HAP-1 (cell line): ENCODE results near the gene MPC2.
"Not testable (repeated sequence)": the region's sequence is repeated elsewhere in the genome, so short reads cannot be mapped to it uniquely, and the experiment has no call there.

Experiments
- DNase-seq, 2 experiments: peaks; one replicate each; pipeline ENCODE4 v3.0.0-alpha.2; 2016 to 2020; ENCODE audit warnings: low spot score in 2 of 2
- H3K27me3 ChIP-seq: fragments of 250-450 bp; sonication (Bioruptor Pico); 2 replicates; pipeline ENCODE4 v1.5.1; 2020; ENCODE audit warnings: low read depth, mild to moderate bottlenecking, moderate library complexity
- H3K36me3 ChIP-seq: fragments of 250-450 bp; sonication (Bioruptor Pico); replicated peaks from 2 replicates; pipeline ENCODE4 v1.5.1; 2020; ENCODE audit warnings: mild to moderate bottlenecking
- H3K4me1 ChIP-seq: fragments of 250-450 bp; sonication (Bioruptor Pico); 2 replicates; pipeline ENCODE4 v1.5.1; 2020; ENCODE audit warnings: mild to moderate bottlenecking
- H3K4me3 ChIP-seq: fragments of 250-450 bp; sonication (Bioruptor Pico); 2 replicates; pipeline ENCODE4 v1.5.1; 2020; ENCODE audit warnings: mild to moderate bottlenecking, moderate library complexity
- H3K9me3 ChIP-seq: fragments of 250-450 bp; sonication (Bioruptor Pico); 2 replicates; pipeline ENCODE4 v1.5.1; 2020; ENCODE audit warnings: mild to moderate bottlenecking, moderate library complexity
- in situ Hi-C: fragments of 300-500 bp; cut with MboI; formaldehyde crosslinking; loops from 3 replicates; pipeline ENCODE4 v1.14.3; 2020; ENCODE audit warnings: low sequenced_read_pairs, inconsistent platforms, mixed read lengths

Gene MPC2

DNA sequence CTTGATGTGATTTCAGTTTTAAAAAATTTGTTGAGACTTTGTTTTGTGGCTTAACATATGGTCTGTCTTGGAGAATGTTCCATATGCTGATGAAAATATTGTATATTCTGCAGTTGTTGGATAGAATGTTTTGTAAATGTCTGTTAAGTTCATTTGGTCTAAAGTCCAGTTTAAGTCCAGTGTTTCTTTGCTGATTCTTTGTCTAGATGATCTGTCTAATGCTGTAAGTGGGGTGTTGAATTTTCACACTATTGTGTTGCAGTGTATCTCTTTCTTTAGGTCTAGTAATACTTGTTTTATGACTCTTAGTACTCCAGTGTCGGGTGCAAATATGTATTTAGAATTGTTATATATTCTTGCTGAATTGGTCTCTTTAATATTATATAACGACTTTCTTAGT is 10.9 kb upstream of the MPC2 start:
- Histone ChIP-seq H3K4me1 (no peaks in the 10 kb centered on the region), H3K9me3 (no peaks in the 10 kb centered on the region), H3K4me3 (no peak overlapping the region), H3K36me3 (no peaks in the 10 kb centered on the region; the same call in 1 of the 2 replicates), H3K27me3 (no peaks in the 10 kb centered on the region)
- DNase-seq = no peak
- in situ Hi-C loops = no loop called here

DNA sequence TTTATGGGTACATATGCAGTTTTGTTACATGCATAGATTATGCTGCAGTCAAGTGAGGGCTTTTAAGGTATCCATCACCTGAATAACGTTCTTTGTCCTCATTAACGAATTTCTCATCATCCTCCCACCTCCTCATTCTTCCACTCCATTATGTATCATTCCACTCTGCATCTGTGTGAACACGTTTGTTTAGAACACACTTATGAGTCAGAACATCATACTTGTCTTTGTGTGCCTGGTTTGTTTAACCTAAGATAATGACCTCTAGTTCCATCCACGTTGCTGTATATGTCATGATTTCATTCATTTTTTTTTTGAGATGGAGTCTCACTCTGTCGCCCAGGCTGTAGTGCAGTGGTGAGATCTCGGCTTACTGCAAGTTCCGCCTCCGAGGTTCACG is 6.7 kb upstream of the MPC2 start:
- Histone ChIP-seq H3K36me3 (no peaks in the 10 kb centered on the region), H3K4me1 (no peaks in the 10 kb centered on the region), H3K4me3 (no peak overlapping the region), H3K9me3 (no peaks in the 10 kb centered on the region), H3K27me3 (no peaks in the 10 kb centered on the region)
- in situ Hi-C loops = no loop called here
- DNase-seq = peak in 1 of 2 experiments; percentile 1

DNA sequence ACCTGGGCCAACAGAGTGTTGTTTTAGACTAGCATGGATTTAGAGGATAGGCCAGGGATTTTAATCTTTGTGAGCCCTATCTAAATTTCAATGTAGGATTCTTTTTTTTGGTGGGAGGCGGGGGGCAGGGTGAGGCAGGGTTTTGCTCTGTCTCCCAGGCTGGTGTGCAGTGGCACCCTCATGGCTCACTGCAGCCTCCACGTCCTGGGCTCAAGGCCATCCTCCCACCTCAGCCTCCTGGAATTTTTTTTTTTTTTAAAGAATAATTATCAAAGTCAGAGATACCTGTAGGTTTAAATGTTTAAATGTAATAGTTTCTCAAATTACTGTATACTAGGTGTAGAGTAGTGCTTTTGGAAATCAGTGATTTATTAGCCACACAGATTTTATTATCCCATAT is 3.4 kb upstream of the MPC2 start:
- Histone ChIP-seq H3K27me3 (no peaks in the 10 kb centered on the region), H3K9me3 (no peaks in the 10 kb centered on the region), H3K36me3 (no peaks in the 10 kb centered on the region), H3K4me3 (no peak overlapping the region), H3K4me1 (no peaks in the 10 kb centered on the region)
- in situ Hi-C loops = no loop called here
- DNase-seq = no peak

DNA sequence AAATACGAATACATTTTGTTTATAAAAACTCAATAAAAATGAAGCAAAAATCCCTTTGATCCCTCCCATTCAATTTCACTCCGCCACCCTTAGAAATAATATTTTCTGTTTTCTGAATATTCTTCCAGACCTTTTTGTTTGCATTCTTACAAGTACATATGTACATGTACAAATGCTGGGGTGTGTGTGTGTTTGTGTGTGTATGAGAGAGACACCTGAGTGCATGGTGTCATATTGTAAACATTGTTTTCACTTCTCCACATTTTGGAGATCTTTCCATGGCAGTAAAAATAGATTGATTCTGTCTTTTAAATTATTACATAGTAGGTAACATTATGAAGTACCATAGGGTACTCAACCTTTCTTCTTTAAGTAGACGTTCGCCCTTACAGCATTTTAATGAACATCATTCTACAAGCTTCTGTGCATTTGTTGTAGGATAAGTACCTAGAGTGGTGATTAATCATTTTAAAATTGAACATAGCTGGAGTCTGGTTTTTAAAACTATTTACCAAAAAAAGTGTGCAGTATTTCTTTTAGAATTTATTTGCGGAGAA is 1.3 kb upstream of the MPC2 start:
- no peaks in the 10 kb centered on the region for H3K36me3 ChIP-seq
- DNase-seq = no peak
- H3K9me3 ChIP-seq = no peaks in the 10 kb centered on the region
- in situ Hi-C loops = no loop called here
- no peaks in the 10 kb centered on the region for H3K27me3 ChIP-seq
- peaks cover 10% of the 10 kb centered on the region; the same call in 1 of the 2 replicates for H3K4me1 ChIP-seq
- H3K4me3 ChIP-seq = peak overlapping the region; percentile 71

DNA sequence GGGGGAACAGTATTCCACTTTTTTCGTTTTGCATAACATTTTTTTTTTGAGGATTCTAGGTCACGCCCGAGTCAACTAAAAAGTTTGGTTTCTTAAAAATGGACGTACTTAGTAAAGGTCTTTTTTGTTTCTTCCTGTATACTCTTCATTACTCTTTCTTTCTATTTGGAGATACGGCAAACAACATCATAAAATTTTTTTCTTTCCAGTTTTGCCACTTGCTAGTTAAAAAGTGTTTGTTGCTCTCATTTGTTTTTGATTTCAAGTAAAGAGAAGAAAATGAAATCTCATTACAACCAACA is 788 bp upstream of the MPC2 start:
- in situ Hi-C loops = no loop called here
- Histone ChIP-seq H3K4me3 (peak overlapping the region; percentile 71), H3K36me3 (no peaks in the 10 kb centered on the region), H3K9me3 (no peaks in the 10 kb centered on the region), H3K4me1 (peaks cover 10% of the 10 kb centered on the region; the same call in 1 of the 2 replicates), H3K27me3 (no peaks in the 10 kb centered on the region)
- DNase-seq = no peak

DNA sequence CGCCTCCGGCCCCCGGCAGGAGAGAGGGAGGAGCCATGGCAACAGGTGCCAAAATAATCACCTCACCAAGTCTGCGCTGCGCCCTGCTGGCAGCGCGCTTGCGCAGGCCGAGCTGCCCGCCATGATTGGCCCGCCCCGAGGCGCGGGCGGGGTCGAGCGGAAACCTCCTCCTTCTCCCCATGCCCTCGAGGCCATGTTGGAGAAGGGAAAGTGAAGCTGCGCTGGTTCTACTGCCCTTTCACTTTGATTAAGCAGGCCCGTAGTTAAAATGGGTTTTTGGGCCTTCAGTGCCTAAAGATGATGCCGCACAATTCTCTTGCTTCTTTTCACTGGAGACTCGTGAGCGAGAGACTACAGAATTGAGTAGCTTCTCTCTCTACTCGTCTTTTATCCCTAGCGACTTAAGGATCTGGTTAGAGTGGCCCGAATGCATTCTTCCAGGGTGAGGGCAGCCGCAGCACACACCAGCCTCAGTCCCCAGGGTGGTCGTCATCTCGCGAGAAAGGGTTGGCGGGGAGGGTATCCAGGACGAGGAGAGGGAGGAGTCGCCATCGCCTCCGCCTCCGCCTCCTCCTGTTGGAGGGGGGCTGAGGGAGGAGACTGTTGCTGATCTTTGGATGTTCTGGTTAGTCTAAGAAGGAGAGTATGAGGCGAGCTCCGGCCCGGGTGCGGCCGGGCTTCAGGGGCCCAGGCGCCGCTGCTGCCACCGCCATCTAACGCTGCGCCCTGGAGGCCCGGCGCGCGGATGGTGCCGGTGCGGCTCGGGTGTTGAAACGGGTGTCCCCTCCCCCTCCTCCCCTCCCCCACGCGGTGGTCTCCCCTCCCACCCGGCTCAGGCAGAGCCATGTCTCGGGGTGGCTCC is 573 bp downstream of the MPC2 start, which contains the start of gene DCAF6:
DCAF6 (plus strand) TSS at position 616 of the 862 bp plus-strand sequence; CDS start at position 845, 229 bp downstream.
- H3K36me3 ChIP-seq = no peaks in the 10 kb centered on the region
- H3K9me3 ChIP-seq = no peaks in the 10 kb centered on the region
- in situ Hi-C loops = no loop called here
- no peaks in the 10 kb centered on the region for H3K27me3 ChIP-seq
- H3K4me1 ChIP-seq = peaks cover 10% of the 10 kb centered on the region; the same call in 1 of the 2 replicates
- peak; percentile 98 for DNase-seq
- peak within 1 kb of the TSS; percentile 71 for H3K4me3 ChIP-seq

DNA sequence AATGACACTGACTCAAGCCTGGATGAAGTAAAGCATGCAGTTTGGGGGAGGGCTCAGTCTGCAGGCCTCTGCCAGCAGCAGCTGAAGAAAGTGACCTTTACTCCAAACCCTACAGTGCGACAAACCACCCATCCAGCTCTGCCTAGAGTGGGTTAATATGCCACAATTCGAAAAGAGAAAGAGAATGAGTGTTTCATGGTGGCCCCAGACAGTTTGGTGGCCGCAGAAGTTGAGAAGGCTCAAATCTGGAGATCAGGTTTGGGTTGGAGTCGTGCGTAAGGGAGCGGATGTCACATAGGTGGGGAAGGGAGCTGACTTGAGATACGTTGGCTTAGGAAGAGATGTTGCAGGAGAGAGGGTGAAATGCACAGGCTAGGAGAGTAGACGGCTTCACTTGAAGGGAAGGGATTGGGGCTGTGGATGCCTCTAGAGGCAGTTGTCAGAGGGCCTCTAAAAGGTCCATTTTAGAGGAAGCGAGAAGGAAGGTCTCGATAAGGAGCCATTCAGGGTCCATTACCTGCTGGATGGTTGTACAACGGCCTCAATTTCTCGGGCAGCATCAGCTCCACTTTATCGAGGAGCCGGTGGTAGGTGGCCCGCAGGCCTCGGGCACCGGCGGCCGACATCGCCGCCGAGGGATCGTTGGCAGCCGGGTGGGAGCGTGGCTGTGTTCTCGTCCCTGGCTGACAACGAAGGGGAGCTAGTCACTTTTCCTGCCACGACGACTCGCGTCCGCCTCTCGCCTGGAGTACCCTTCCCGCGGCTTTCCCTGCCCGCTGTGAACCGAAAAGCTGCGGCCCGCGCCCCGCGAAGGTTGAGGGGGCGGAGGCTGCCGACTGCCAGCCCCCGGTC is 1.4 kb downstream of the MPC2 start:
- H3K4me1 ChIP-seq = peaks cover 10% of the 10 kb centered on the region; the same call in 1 of the 2 replicates
- in situ Hi-C loops = no loop called here
- DNase-seq = peak; percentile 32 to 37
- peak overlapping the region; percentile 71 for H3K4me3 ChIP-seq
- H3K9me3 ChIP-seq = no peaks in the 10 kb centered on the region
- no peaks in the 10 kb centered on the region for H3K36me3 ChIP-seq
- H3K27me3 ChIP-seq = no peaks in the 10 kb centered on the region

DNA sequence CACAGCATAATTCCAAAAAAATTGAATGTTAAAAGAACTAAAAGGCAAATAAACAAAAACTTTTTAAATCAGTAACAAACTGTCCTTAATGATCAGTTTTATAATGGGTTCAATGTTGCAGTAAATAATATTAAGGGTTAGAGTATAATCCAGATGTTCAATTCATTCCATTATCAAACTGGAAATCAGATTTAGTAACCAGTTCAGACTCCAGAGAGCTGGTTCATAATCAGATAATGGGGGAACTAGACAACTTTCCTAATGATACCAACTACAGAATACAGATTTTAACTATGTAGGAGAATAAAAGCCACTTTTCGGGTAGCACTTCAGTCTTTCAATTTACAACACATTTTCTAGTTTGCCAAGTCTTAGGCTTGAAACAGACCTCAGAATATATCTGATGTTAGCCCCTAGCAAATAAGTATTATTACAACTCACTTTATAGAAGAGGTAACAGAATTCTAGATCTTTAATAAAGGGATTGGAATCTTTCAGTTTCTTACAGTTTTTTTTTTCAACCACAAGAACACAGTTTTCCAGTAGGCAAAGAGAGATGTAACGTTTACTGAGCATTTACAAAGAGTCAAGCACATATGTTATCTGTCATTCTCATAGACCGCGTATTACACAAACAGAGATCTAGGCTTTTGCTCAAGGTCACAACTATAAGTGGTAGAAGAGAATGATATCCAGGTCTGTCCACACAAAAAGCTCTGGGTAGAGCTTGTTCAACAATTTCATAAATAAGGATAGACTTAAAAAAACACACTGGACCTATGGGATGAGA is 2.3 kb downstream of the MPC2 start:
- Histone ChIP-seq H3K9me3 (no peaks in the 10 kb centered on the region), H3K4me1 (peaks cover 10% of the 10 kb centered on the region; the same call in 1 of the 2 replicates), H3K4me3 (peak overlapping the region; percentile 71), H3K36me3 (no peaks in the 10 kb centered on the region), H3K27me3 (no peaks in the 10 kb centered on the region)
- DNase-seq = no peak
- in situ Hi-C loops = no loop called here

DNA sequence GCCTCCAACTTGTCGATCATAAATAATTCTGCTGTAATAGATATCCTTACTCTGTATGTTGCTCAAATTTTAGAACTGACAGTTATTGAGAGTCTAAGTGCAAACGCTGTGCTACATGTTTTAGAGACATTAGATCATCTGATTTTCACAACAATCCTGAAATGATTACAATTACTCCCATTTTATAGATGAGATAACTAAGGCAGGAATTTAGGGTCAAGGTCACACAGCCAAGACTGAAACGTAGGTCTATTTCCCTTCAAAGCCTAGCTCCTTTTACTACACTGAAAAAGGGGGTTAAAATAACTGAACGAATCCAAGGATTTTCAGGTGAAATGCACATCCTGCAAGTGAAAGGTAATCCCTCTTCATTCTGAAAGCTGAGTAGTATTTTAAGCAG is 3.1 kb downstream of the MPC2 start:
- H3K4me3 ChIP-seq = no peak overlapping the region; the same call in 1 of the 2 replicates
- H3K9me3 ChIP-seq = no peaks in the 10 kb centered on the region
- in situ Hi-C loops = no loop called here
- peaks cover 10% of the 10 kb centered on the region; the same call in 1 of the 2 replicates for H3K4me1 ChIP-seq
- no peaks in the 10 kb centered on the region for H3K27me3 ChIP-seq
- H3K36me3 ChIP-seq = no peaks in the 10 kb centered on the region
- no peak for DNase-seq

DNA sequence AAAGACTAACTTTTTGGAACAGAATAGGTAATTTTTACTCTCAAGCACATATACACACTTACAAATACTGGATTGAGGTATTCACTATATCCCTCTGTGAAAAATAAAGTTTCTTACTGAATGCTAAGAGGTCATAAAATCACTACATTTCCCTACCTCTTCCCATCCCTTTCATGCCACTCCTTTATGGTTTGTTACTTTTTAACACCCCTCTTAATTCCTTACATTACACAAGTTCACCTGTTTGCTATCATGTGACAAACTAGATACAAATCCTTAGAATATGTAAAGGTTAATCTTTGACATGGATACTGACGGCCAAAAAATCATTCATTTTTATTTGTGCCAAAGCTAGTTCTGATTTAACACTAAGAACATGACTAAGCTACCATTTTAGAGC is 7.1 kb downstream of the MPC2 start:
- Histone ChIP-seq H3K36me3 (no peaks in the 10 kb centered on the region), H3K9me3 (no peaks in the 10 kb centered on the region), H3K4me1 (peaks cover 10% of the 10 kb centered on the region; the same call in 1 of the 2 replicates), H3K4me3 (no peak overlapping the region), H3K27me3 (no peaks in the 10 kb centered on the region)
- no peak for DNase-seq
- in situ Hi-C loops = no loop called here

DNA sequence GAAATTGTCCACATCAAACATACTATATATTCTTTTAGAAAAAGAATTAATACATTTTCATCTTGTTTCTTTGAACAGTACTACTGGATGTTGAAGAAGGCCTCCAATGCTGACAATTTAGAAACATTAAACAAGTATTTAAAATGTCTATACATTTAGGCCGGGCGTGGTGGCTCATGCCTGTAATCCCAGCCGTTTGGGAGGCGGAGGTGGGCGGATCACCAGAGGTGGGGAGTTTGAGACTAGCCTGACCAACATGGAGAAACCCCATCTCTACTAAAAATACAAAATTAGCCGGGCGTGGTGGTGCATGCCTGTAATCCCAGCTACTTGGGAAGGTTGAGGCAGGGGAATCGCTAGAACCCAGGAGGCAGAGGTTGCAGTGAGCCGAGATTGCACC is 8.0 kb downstream of the MPC2 start:
- H3K27me3 ChIP-seq, in situ Hi-C loops, H3K4me1 ChIP-seq, H3K9me3 ChIP-seq, DNase-seq, H3K36me3 ChIP-seq, H3K4me3 ChIP-seq: not testable (repeated sequence)

DNA sequence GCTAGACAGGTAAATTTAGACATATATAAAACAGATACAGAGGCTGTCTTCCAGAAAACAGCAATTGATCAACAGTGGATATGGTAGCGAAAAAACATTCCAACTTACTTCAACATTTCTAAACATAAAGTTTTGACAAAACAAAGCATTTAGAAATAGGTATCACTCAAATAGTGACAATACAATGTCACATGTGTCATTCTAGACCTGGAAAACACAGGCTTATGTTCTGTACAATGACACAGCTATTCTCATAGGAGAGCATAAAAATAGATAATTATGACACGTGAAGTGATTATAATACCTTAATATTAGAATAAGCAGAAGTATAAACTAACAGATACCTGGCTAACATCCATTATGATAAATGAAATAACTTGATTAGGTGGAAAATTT is 8.4 kb downstream of the MPC2 start:
- Histone ChIP-seq H3K27me3 (no peaks in the 10 kb centered on the region), H3K9me3 (no peaks in the 10 kb centered on the region), H3K36me3 (no peaks in the 10 kb centered on the region), H3K4me1 (peaks cover under 1% of the 10 kb centered on the region), H3K4me3 (no peak overlapping the region)
- DNase-seq = no peak
- in situ Hi-C loops = no loop called here

DNA sequence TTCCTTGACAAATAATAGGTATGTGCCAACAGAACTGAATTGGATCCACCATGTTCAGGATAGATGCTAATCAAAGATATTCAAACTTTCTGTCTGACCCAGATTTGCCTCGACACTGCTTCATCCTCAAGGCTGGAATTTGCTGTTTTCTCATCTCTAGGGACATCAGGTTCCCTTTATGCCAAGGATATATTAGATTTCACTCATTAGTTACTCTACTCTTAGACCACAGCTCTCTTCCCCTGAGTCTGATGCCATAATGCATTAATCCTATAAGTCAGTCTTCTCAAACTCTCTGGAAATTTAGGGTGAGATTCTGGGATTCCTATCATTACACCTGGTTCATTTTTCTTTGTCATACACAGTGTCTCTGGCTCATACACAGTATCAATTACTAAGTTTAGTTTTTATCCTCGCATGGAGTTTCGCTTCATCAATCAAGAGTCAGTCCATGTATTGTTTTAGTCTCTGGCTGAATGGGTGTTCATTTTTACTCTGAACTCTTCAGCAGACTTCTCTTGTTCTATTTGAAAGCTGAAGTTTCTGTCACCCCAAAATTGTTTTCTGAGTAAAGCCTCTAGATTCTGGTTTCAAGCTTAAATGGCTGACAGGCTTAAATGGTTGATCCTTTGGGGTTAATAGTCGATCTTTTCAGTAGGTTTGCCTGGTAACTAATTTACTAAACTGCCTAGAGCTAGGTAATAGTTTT is 9.7 kb downstream of the MPC2 start:
- DNase-seq = no peak
- in situ Hi-C loops = no loop called here
- no peaks in the 10 kb centered on the region for H3K9me3 ChIP-seq
- no peaks in the 10 kb centered on the region for H3K36me3 ChIP-seq
- H3K4me3 ChIP-seq = no peak overlapping the region
- no peaks in the 10 kb centered on the region for H3K27me3 ChIP-seq
- peaks cover 11% of the 10 kb centered on the region for H3K4me1 ChIP-seq
